MCF 10A (cell line): ENCODE results near the gene VWA3B. TPM values are rescaled to one million over a fixed set of nuclear protein-coding genes. Genes with fewer than 3 reads are reported as not detected.
"Not testable (repeated sequence)": the region's sequence is repeated elsewhere in the genome, so short reads cannot be mapped to it uniquely, and the experiment has no call there.

Experiments
- BruUV-seq: library from RNA; stranded (reverse); fragments of 400-500 nt; replicated peaks from 2 replicates; lab custom pipeline; 2021; lab: Mats Ljungman, UMichigan
- CTCF ChIA-PET: fragments of 300-600 bp; sonication (Branson Sonifier 250); formaldehyde crosslinking; extraction: SDS; loops from one replicate; lab custom pipeline; 2021; ENCODE audit warnings: antibody characterized with exemption, inconsistent platforms; lab: Yijun Ruan, JAX
- POLR2A ChIA-PET: fragments of 300-600, 350-650 bp; sonication (Branson Sonifier 250); formaldehyde crosslinking; extraction: SDS; loops from one replicate; lab custom pipeline; 2020; ENCODE audit warnings: antibody characterized with exemption, inconsistent platforms; lab: Yijun Ruan, JAX
- DNase-seq: peaks from one replicate; pipeline ENCODE4 v3.0.0-alpha.2; 2018; ENCODE audit not compliant: unreplicated experiment
- H3K27ac Mint-ChIP-seq: one replicate; pipeline ENCODE4 v1.8.0; 2022; ENCODE audit warnings: mild to moderate bottlenecking, low read depth, mixed read lengths; ENCODE audit not compliant: unreplicated experiment
- H3K27me3 Mint-ChIP-seq: one replicate; pipeline ENCODE4 v1.8.0; 2022; ENCODE audit warnings: mixed read lengths; ENCODE audit not compliant: insufficient read depth, unreplicated experiment
- H3K36me3 Mint-ChIP-seq: one replicate; pipeline ENCODE4 v1.8.0; 2022; ENCODE audit warnings: mild to moderate bottlenecking, moderate library complexity, mixed read lengths; ENCODE audit not compliant: insufficient read depth, unreplicated experiment
- H3K4me1 Mint-ChIP-seq: one replicate; pipeline ENCODE4 v1.8.0; 2022; ENCODE audit warnings: mixed read lengths; ENCODE audit not compliant: insufficient read depth, unreplicated experiment
- H3K4me3 Mint-ChIP-seq: one replicate; pipeline ENCODE4 v1.8.0; 2022; ENCODE audit warnings: mild to moderate bottlenecking, moderate library complexity, mixed read lengths; ENCODE audit not compliant: unreplicated experiment
- H3K9me3 Mint-ChIP-seq: one replicate; pipeline ENCODE4 v1.8.0; 2022; ENCODE audit warnings: mixed read lengths; ENCODE audit not compliant: unreplicated experiment
- intact Hi-C: fragments of 100-400 bp; cut with micrococcal nuclease; formaldehyde crosslinking; loops from 2 replicates; pipeline ENCODE4 v1.14.1; 2022
- total RNA-seq: library from RNA; stranded (reverse); gene quantifications from 2 replicates; pipeline ENCODE4 v1.2.3, GENCODE V29; 2022
- TF ChIP-seq, protein P1 (sequence below): fragments of 200-600 bp; IDR thresholded peaks from one replicate; pipeline ENCODE4 v1.8.0; 2022; ENCODE audit warnings: antibody characterized with exemption, mild to moderate bottlenecking; ENCODE audit not compliant: unreplicated experiment

VWA3B gene
- total RNA-seq, 1 experiment from 2014 or later: not detected

- Mint-ChIP-seq H3K36me3 (no peaks in the 10 kb centered on the region), H3K4me3 (no peak overlapping the region), H3K27ac (no peak overlapping the region), H3K9me3 (peaks cover 6% of the 10 kb centered on the region), H3K4me1 (no peaks in the 10 kb centered on the region), H3K27me3 (no peaks in the 10 kb centered on the region)
- no TSS peak for BruUV-seq
- ChIA-PET CTCF (no interaction called here), POLR2A (interaction anchor here (0.6 kb wide), 1 partner anchor 219 kb away, joined by 3 read pairs; no protein-coding TSS in a partner anchor)
- DNase-seq: no peak
- intact Hi-C loops: no loop called here
- TF ChIP-seq, protein P1, sequence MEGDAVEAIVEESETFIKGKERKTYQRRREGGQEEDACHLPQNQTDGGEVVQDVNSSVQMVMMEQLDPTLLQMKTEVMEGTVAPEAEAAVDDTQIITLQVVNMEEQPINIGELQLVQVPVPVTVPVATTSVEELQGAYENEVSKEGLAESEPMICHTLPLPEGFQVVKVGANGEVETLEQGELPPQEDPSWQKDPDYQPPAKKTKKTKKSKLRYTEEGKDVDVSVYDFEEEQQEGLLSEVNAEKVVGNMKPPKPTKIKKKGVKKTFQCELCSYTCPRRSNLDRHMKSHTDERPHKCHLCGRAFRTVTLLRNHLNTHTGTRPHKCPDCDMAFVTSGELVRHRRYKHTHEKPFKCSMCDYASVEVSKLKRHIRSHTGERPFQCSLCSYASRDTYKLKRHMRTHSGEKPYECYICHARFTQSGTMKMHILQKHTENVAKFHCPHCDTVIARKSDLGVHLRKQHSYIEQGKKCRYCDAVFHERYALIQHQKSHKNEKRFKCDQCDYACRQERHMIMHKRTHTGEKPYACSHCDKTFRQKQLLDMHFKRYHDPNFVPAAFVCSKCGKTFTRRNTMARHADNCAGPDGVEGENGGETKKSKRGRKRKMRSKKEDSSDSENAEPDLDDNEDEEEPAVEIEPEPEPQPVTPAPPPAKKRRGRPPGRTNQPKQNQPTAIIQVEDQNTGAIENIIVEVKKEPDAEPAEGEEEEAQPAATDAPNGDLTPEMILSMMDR: no peak
Measured at GRCh38 chr2:98039085-98039756, 47.7 kb upstream of the VWA3B start.

DNA sequence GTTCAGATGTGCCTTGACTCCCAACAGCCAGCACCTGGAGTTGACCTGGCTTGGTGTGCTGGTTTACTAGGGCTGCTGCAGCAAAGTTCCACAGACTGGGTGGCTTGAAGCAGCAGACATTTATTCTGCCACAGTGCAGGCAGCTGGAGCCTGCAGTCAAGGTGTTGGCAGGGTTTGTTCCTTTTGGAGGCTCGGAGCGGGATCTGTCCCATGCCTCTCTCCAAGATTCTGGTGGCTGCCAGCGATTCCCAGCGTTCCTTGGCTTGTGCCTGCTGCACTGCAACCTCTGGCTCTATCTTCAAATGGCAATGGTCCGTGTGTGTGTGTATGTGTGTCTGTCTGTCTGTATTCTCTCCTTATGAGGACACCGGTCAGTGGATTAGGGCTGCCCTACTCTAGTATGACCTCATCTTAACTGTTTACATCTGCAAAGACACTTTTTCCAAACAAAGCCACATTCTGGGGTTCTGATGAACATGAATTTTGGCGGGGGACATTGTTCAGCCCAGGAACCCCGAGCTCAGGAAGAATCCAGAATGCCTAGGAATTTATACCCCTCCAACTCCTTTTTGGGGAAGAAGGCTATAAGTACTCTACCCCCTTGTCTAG, 46.5 kb upstream of the VWA3B start:
- Mint-ChIP-seq H3K27ac (no peak overlapping the region), H3K4me1 (no peaks in the 10 kb centered on the region), H3K9me3 (peaks cover 17% of the 10 kb centered on the region), H3K27me3 (no peaks in the 10 kb centered on the region), H3K36me3 (peaks cover 4% of the 10 kb centered on the region), H3K4me3 (no peak overlapping the region)
- no peak for DNase-seq
- ChIA-PET CTCF (no interaction called here), POLR2A (no interaction called here)
- TF ChIP-seq, protein P1: no peak
- BruUV-seq: no TSS peak
- intact Hi-C loops: no loop called here

DNA sequence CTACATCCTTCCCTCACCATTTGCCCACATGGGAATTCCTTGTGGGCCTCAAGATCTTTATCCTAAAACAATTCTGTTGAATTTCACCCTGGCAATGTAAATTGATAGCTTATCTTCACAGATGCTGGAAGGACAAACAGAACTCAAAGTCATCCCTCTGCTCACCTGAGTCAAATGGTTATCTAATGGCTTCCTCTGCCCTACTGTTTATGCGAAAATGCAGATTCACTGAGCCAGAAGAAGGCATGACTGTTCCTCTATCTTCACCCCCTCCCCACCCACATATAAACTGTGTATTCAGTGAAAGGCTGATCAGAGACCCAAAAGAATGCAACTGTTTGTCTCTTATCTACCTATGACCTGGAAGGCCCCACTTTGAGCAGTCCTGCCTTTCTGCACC, 43.9 kb upstream of the VWA3B start:
- H3K27me3 Mint-ChIP-seq: no peaks in the 10 kb centered on the region
- CTCF ChIA-PET: interaction anchor here (0.6 kb wide), 1 partner anchor 149 kb away, joined by 3 read pairs; no protein-coding TSS in a partner anchor
- no peak for DNase-seq
- H3K4me3 Mint-ChIP-seq: no peak overlapping the region
- H3K36me3 Mint-ChIP-seq: peaks cover 7% of the 10 kb centered on the region
- no peak overlapping the region for H3K27ac Mint-ChIP-seq
- no TSS peak for BruUV-seq
- H3K4me1 Mint-ChIP-seq: no peaks in the 10 kb centered on the region
- POLR2A ChIA-PET: interaction anchor here (1.1 kb wide), 1 partner anchor 15 kb away, joined by 3 read pairs; no protein-coding TSS in a partner anchor
- intact Hi-C loops: no loop called here
- H3K9me3 Mint-ChIP-seq: peaks cover 27% of the 10 kb centered on the region
- TF ChIP-seq, protein P1: no peak

DNA sequence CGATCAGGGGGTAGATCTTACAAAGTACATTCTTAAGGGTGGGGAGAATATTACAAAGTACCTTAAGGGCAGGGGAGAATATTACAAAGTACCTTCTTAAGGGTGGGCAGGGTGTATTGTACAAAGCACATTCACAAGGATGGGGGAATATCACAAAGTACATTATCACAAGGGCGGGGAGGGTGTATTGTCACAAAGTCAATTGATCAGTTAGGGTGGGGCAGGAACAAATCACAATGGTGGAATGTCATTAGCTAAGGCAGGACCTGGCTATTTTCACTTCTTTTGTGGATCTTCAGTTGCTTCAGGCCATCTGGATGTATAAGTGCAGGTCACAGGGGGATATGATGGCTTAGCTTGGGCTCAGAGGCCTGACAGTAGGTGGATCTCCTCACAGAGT, 42.2 kb upstream of the VWA3B start:
- H3K27me3 Mint-ChIP-seq, H3K4me1 Mint-ChIP-seq, POLR2A ChIA-PET, H3K4me3 Mint-ChIP-seq, intact Hi-C loops, BruUV-seq, H3K27ac Mint-ChIP-seq, H3K36me3 Mint-ChIP-seq, DNase-seq: not testable (repeated sequence)
- CTCF ChIA-PET: interaction anchor here (0.7 kb wide), 1 partner anchor 546 kb away, joined by 4 read pairs; no protein-coding TSS in a partner anchor
- H3K9me3 Mint-ChIP-seq: peaks cover 29% of the 10 kb centered on the region
